ENCODE measurements around the gene ERBB2. TPM values are rescaled to one million over a fixed set of nuclear protein-coding genes. Genes with fewer than 3 reads are reported as not detected.
"Not testable (repeated sequence)": the region's sequence is repeated elsewhere in the genome, so short reads cannot be mapped to it uniquely, and the experiment has no call there.

Gene ERBB2
- total and polyA plus RNA-seq, 4 donors: 32.2 to 130 (median 79.5) TPM

DNA sequence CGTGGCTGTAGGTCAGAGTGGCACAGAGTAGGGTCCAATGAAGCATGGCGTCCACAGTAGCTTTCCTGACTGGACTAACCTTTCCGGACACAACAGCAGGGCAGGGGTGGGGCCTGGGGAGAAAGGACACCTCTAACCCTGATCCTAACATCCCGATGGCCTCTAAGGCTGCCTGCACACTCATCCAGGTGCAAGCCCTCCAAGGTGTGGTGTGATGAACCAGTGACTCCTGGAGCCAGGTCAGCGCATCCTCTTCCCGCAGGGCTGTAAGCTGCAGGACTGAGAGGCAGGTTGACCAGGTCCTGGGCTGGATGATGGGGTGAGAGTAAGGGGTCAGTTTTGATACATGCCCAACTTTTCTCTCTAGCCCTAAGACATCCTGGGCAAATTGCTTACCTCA lies 3.1 kb upstream of the ERBB2 start:
- Histone ChIP-seq H3K9ac (ENCODE audit: insufficient read depth in 1 of 2, low read length in 2 of 2) (no peak overlapping the region), H3K9me3 (ENCODE audit: control insufficient read depth in 4 of 4, insufficient read depth in 3 of 4, low read length in 3 of 4) (peaks cover 0 to 1% (median 0%) of the 10 kb centered on the region in 4 donors), H3K27ac (ENCODE audit: low read depth in 1 of 2, low read length in 1 of 2) (no peak overlapping the region), H3K27me3 (ENCODE audit: control insufficient read depth in 3 of 3, insufficient read depth in 3 of 3, low read length in 2 of 3) (no peaks in the 10 kb centered on the region), H3K36me3 (ENCODE audit: control insufficient read depth in 4 of 4, insufficient read depth in 4 of 4, low read length in 4 of 4) (peaks cover 0 to 1% (median 0%) of the 10 kb centered on the region in 4 donors), H3K4me1 (ENCODE audit: control insufficient read depth in 5 of 5, insufficient read depth in 5 of 5, low read length in 5 of 5) (peaks cover 0 to 11% (median 8%) of the 10 kb centered on the region in 5 donors), H3K4me3 (no peak overlapping the region)
- WGBS, 2 donors: 89 to 92% methylated on average over 6 of the region's 6 CpGs
- DNase-seq (no peak), ATAC-seq (ENCODE audit: insufficient read depth, low FRiP score) (no peak)
- TF ChIP-seq, protein P1, sequence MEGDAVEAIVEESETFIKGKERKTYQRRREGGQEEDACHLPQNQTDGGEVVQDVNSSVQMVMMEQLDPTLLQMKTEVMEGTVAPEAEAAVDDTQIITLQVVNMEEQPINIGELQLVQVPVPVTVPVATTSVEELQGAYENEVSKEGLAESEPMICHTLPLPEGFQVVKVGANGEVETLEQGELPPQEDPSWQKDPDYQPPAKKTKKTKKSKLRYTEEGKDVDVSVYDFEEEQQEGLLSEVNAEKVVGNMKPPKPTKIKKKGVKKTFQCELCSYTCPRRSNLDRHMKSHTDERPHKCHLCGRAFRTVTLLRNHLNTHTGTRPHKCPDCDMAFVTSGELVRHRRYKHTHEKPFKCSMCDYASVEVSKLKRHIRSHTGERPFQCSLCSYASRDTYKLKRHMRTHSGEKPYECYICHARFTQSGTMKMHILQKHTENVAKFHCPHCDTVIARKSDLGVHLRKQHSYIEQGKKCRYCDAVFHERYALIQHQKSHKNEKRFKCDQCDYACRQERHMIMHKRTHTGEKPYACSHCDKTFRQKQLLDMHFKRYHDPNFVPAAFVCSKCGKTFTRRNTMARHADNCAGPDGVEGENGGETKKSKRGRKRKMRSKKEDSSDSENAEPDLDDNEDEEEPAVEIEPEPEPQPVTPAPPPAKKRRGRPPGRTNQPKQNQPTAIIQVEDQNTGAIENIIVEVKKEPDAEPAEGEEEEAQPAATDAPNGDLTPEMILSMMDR (IDR thresholded peaks at IDR 0.05; ENCODE audit: control extremely low read depth, extremely low read depth): no peak

DNA sequence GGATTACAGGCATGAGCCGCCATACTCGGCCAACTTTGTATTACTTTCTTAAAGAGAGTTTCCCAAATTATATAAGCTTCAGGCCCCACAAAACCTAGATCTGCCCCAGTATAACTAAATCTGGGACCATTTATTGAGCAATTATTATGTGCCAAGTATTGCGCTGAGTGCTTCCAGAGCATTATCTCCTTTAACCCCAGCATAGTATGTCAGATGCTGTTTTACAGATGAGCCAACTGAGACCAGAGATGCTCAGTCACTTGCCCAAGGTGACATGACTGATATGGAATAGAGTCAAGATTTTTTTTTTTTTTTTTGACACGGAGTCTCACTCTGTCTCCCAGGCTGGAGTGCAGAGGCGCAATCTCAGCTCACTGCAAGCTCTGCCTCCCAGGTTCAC lies 1.9 kb upstream of the ERBB2 start:
- no peak for DNase-seq
- H3K36me3 ChIP-seq (ENCODE audit: control insufficient read depth in 4 of 4, insufficient read depth in 4 of 4, low read length in 4 of 4): peaks cover 0 to 4% (median under 1%) of the 10 kb centered on the region in 4 donors
- TF ChIP-seq, protein P1 (IDR thresholded peaks at IDR 0.05; ENCODE audit: control extremely low read depth, extremely low read depth): no peak
- ATAC-seq (ENCODE audit: insufficient read depth, low FRiP score): no peak
- H3K27ac ChIP-seq (ENCODE audit: low read depth in 1 of 2, low read length in 1 of 2): no peak overlapping the region
- peaks cover 0 to 1% (median 0%) of the 10 kb centered on the region in 4 donors for H3K9me3 ChIP-seq (ENCODE audit: control insufficient read depth in 4 of 4, insufficient read depth in 3 of 4, low read length in 3 of 4)
- H3K9ac ChIP-seq (ENCODE audit: insufficient read depth in 1 of 2, low read length in 2 of 2): no peak overlapping the region
- 94 to 95% methylated on average over 5 of the region's 5 CpGs for WGBS, 2 donors
- H3K4me1 ChIP-seq (ENCODE audit: control insufficient read depth in 5 of 5, insufficient read depth in 5 of 5, low read length in 5 of 5): peaks cover under 1 to 22% (median 11%) of the 10 kb centered on the region in 5 donors
- no peak overlapping the region for H3K4me3 ChIP-seq
- no peaks in the 10 kb centered on the region for H3K27me3 ChIP-seq (ENCODE audit: control insufficient read depth in 3 of 3, insufficient read depth in 3 of 3, low read length in 2 of 3)

DNA sequence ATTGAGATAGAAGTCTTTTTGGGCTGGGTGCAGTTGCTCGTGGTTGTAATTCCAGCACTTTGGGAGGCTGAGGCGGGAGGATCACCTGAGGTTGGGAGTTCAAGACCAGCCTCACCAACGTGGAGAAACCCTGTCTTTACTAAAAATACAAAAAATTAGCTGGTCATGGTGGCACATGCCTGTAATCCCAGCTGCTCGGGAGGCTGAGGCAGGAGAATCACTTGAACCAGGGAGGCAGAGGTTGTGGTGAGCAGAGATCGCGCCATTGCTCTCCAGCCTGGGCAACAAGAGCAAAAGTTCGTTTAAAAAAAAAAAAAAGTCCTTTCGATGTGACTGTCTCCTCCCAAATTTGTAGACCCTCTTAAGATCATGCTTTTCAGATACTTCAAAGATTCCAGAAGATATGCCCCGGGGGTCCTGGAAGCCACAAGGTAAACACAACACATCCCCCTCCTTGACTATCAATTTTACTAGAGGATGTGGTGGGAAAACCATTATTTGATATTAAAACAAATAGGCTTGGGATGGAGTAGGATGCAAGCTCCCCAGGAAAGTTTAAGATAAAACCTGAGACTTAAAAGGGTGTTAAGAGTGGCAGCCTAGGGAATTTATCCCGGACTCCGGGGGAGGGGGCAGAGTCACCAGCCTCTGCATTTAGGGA lies 577 bp upstream of the ERBB2 start:
- Histone ChIP-seq H3K4me3 (peak overlapping the region; percentile 76), H3K4me1 (ENCODE audit: control insufficient read depth in 5 of 5, insufficient read depth in 5 of 5, low read length in 5 of 5) (peaks cover 3 to 30% (median 12%) of the 10 kb centered on the region in 5 donors), H3K27ac (ENCODE audit: low read depth in 1 of 2, low read length in 1 of 2) (peak overlapping the region; percentile 18 to 94), H3K9ac (ENCODE audit: insufficient read depth in 1 of 2, low read length in 2 of 2) (peak overlapping the region; percentile 73 to 84)
- not testable (repeated sequence) for ATAC-seq (ENCODE audit: insufficient read depth, low FRiP score); H3K27me3 ChIP-seq (ENCODE audit: control insufficient read depth in 3 of 3, insufficient read depth in 3 of 3, low read length in 2 of 3); DNase-seq; H3K9me3 ChIP-seq (ENCODE audit: control insufficient read depth in 4 of 4, insufficient read depth in 3 of 4, low read length in 3 of 4); H3K36me3 ChIP-seq (ENCODE audit: control insufficient read depth in 4 of 4, insufficient read depth in 4 of 4, low read length in 4 of 4)
- 52 to 61% methylated on average over 11 of the region's 11 CpGs for WGBS, 2 donors

DNA sequence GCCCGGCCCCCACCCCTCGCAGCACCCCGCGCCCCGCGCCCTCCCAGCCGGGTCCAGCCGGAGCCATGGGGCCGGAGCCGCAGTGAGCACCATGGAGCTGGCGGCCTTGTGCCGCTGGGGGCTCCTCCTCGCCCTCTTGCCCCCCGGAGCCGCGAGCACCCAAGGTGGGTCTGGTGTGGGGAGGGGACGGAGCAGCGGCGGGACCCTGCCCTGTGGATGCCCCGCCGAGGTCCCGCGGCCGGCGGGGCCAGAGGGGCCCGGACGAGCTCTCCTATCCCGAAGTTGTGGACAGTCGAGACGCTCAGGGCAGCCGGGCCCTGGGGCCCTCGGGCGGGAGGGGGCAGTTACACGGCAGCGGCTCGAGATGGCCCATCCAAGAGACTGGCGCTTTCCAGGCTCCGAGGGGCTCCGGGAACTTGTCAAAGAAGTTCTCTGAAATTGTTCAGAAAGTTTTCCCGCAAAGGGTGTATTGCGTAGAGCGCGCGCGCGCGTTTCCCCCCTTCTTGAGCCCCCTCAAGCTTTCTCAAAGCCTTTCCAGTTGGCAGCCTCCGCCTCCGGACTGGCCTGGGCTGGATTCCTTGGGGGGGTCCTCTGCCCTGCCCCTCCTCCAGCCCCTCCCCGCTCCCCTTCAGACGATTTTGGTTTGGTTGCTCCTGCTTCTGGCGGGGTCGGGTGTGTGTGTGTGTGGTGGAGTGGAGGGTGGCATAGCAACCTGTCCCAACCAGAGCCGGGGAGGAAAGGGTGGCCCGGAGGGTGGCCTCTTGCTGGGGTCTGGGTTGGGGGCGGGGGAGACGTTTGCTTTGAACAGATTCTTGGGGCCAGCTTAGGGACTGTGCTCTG lies 504 bp downstream of the ERBB2 start:
- Histone ChIP-seq H3K36me3 (ENCODE audit: control insufficient read depth in 4 of 4, insufficient read depth in 4 of 4, low read length in 4 of 4) (peaks cover 0 to 4% (median 2%) of the 10 kb centered on the region in 4 donors), H3K4me1 (ENCODE audit: control insufficient read depth in 5 of 5, insufficient read depth in 5 of 5, low read length in 5 of 5) (peaks cover 3 to 34% (median 15%) of the 10 kb centered on the region in 5 donors), H3K9ac (ENCODE audit: insufficient read depth in 1 of 2, low read length in 2 of 2) (peak overlapping the region in 1 of 2 donors; percentile 84), H3K27ac (ENCODE audit: low read depth in 1 of 2, low read length in 1 of 2) (peak overlapping the region; percentile 88 to 94), H3K27me3 (ENCODE audit: control insufficient read depth in 3 of 3, insufficient read depth in 3 of 3, low read length in 2 of 3) (no peaks in the 10 kb centered on the region), H3K9me3 (ENCODE audit: control insufficient read depth in 4 of 4, insufficient read depth in 3 of 4, low read length in 3 of 4) (no peaks in the 10 kb centered on the region), H3K4me3 (peak overlapping the region; percentile 76)
- WGBS, 2 donors: 1 to 2% methylated on average over 45 to 57 of the region's 57 CpGs
- peak; percentile 88 to 93 (median 89) for DNase-seq
- peak; percentile 28 for ATAC-seq (ENCODE audit: insufficient read depth, low FRiP score)
- TF ChIP-seq, protein P1 (IDR thresholded peaks at IDR 0.05; ENCODE audit: control extremely low read depth, extremely low read depth): no peak

Data from lung (tissue), 12 donors.